ENCODE results near the gene SEMA6A. TPM values are rescaled to one million over a fixed set of nuclear protein-coding genes. Genes with fewer than 3 reads are reported as not detected.

The SEMA6A gene
- total and polyA plus RNA-seq, 9 of the 15 experiments (the other 6 are each of a cell fraction or from before 2014, with no cell fraction given), result 0.04 to 0.42 (median 0.18) TPM; not detected in 5

- TF ChIP-seq CHD7 (IDR thresholded peaks at IDR 0.05; ENCODE audit: low read depth, low read length), result no peak
- no peak for TF ChIP-seq L3MBTL2 (IDR thresholded peaks at IDR 0.05)
- TF ChIP-seq, protein P1, sequence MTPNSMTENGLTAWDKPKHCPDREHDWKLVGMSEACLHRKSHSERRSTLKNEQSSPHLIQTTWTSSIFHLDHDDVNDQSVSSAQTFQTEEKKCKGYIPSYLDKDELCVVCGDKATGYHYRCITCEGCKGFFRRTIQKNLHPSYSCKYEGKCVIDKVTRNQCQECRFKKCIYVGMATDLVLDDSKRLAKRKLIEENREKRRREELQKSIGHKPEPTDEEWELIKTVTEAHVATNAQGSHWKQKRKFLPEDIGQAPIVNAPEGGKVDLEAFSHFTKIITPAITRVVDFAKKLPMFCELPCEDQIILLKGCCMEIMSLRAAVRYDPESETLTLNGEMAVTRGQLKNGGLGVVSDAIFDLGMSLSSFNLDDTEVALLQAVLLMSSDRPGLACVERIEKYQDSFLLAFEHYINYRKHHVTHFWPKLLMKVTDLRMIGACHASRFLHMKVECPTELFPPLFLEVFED (CRISPR knock-in tag; conservative IDR thresholded peaks at IDR 0.05), result no peak
- TF ChIP-seq ZNF347 (CRISPR knock-in tag; IDR thresholded peaks at IDR 0.05; ENCODE audit: low read depth), result no peak
- no peak for TF ChIP-seq TAF9B (IDR thresholded peaks at IDR 0.05; ENCODE audit: partially characterized antibody)
- TF ChIP-seq, protein P2, sequence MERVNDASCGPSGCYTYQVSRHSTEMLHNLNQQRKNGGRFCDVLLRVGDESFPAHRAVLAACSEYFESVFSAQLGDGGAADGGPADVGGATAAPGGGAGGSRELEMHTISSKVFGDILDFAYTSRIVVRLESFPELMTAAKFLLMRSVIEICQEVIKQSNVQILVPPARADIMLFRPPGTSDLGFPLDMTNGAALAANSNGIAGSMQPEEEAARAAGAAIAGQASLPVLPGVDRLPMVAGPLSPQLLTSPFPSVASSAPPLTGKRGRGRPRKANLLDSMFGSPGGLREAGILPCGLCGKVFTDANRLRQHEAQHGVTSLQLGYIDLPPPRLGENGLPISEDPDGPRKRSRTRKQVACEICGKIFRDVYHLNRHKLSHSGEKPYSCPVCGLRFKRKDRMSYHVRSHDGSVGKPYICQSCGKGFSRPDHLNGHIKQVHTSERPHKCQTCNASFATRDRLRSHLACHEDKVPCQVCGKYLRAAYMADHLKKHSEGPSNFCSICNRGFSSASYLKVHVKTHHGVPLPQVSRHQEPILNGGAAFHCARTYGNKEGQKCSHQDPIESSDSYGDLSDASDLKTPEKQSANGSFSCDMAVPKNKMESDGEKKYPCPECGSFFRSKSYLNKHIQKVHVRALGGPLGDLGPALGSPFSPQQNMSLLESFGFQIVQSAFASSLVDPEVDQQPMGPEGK (CRISPR knock-in tag; IDR thresholded peaks at IDR 0.05; ENCODE audit: borderline replicate concordance), result no peak
- TF ChIP-seq XRCC4 (IDR thresholded peaks at IDR 0.05; ENCODE audit: extremely low read depth, insufficient read depth, insufficient read length), result no peak
- TF ChIP-seq BRCA1 (IDR thresholded peaks at IDR 0.05), result no peak
- no peak for TF ChIP-seq BRCA1 (CRISPR knock-in tag; IDR thresholded peaks at IDR 0.05)
- TF ChIP-seq, protein P3, sequence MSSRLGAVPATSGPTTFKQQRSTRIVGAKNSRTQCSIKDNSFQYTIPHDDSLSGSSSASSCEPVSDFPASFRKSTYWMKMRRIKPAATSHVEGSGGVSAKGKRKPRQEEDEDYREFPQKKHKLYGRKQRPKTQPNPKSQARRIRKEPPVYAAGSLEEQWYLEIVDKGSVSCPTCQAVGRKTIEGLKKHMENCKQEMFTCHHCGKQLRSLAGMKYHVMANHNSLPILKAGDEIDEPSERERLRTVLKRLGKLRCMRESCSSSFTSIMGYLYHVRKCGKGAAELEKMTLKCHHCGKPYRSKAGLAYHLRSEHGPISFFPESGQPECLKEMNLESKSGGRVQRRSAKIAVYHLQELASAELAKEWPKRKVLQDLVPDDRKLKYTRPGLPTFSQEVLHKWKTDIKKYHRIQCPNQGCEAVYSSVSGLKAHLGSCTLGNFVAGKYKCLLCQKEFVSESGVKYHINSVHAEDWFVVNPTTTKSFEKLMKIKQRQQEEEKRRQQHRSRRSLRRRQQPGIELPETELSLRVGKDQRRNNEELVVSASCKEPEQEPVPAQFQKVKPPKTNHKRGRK (tag; IDR thresholded peaks at IDR 0.05), result no peak
These were observed 159.4 kb downstream of the SEMA6A start (continued) for GRCh38 chr5:116415182-116415581.

All from K562 (cell line).